GM21423 (cell line): ENCODE measurements around the gene TFF3.

ENCODE experiments used
- ATAC-seq: cut with Tn5 transposase; IDR thresholded peaks from one replicate; pipeline ENCODE4 v1.9.1; 2021; ENCODE audit warnings: mild to moderate bottlenecking, moderate library complexity; ENCODE audit not compliant: unreplicated experiment

TFF3 gene

DNA sequence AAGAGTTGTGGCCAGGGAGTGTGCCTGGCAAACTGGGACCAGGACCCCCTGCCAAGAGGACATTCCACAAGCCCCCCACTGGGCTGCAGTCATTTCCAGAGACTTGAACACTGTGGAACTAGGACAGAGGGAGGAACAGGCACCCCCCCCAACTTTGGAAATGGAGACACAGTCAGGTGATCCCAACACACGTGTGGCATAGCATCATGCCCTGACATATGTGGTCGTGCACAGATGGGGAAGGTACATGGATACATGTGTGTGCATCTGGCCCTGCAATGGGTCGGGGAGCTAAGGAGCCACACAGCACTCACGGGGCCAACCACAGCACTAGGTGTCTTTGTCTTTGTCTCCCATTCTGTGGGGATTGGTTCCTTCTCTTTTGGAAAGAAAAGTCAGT lies 6.6 kb upstream of the TFF3 start:
- no peak for ATAC-seq

- no peak for ATAC-seq
Observed at GRCh38 chr21:42321231-42321630, 6.0 kb upstream of the TFF3 start.

GRCh38 chr21:42320791-42321190 lies 5.6 kb upstream of the TFF3 start:
- no peak for ATAC-seq

DNA sequence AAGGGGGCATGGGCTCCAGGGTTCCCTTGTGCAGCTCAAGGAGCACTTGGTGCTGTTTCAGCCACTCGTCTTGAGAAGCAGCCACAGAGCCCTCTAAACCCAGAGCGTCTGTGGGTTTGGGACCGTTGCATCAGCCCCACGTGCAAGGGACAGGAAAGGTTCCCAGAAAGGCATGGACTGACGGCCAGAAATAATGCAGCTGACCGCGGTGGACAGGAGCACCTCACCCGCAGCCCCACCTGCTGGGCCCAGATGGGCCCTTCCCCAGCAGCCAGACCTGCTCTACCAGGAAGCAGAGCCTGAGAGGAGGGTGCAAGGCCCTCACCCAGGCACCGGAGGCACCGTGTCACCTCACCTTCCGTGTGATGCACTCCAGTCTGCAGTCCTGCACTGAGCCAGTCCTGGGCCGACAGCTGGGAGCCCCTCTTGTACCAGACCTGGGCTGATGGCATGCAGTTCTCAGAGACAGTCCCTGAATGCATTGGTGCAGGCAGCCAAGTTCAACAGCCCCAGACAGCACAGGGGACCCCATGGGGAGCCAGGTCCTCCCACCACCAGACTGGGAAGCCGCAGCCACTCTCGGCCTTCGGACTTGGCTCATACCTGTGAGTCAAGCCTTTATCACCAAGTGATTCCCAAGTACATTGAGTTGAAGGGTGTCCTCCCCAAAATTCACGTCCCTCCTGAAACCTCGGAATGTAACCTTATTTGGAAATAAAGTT lies 4.8 kb upstream of the TFF3 start:
- no peak for ATAC-seq

DNA sequence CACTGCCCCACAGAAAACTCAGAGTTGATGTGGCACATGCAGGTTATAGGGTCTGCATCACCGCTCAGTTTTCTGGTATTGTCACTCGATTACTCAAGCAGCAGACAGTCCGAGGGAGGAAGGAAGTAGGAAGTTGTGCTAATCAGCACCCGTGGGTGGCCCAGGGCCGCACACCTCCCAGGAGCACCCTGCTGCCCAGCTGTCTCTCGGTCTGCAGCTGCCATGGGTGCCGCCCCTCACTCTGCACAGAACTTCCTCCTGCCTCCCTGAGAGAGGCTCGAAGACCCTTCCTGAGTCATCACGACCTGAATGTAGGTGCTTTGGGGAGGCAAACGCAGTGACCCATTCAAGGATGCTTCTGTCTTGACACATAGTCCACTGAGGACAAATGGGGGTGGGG lies 4.2 kb upstream of the TFF3 start:
- no peak for ATAC-seq

DNA sequence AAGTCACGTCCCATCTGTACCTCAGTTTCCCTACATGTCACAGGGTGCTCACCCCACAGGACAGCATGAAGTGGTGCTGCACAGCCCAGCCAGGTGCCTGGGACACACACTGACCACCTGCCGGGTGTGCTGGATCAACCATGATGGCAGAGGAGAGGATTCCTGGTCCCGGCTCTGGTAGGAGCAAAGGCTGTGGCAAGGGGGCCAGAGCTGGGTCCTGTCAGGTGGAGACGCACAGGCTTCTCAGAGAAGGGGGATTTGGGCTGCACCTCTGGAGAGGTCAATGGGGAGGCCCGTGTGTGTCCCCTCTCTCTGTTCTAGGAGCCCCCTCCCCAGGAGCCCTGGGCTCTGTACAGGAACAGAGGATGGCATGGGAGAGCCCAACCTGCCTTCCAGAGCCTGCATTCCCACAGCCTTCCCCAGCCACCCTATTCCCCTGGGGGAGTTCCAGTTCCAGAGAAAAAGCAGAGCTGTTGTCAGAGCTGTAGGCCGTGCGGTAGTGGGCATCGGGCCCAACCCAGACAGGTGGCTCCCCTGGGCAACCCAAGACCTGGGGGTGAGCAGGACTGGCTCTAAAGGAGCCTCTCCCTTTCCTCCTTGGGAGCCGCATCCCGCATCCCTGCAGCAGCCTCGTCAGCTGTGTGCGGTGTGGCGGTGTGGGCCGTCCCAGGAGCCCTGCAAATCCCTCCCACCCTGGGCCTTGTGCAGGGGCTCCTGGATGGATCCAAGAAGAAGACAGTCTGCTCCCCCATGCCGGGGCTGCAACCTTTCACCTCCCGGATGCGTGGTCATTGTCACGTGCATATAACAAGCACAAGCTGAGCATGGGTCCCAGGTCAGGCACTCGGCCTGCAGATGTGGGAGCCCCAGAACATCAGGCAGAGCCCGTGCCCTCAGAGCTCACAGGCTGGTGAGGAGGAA lies 2.9 kb upstream of the TFF3 start:
- ATAC-seq = no peak

GRCh38 chr21:42317341-42317741 lies 2.1 kb upstream of the TFF3 start:
- ATAC-seq = no peak

GRCh38 chr21:42316891-42317290 lies 1.7 kb upstream of the TFF3 start:
- ATAC-seq = no peak

GRCh38 chr21:42314616-42315295 lies 453 bp downstream of the TFF3 start:
- no peak for ATAC-seq

- no peak for ATAC-seq
Observed at GRCh38 chr21:42313501-42313969, 1.7 kb downstream of the TFF3 start.

DNA sequence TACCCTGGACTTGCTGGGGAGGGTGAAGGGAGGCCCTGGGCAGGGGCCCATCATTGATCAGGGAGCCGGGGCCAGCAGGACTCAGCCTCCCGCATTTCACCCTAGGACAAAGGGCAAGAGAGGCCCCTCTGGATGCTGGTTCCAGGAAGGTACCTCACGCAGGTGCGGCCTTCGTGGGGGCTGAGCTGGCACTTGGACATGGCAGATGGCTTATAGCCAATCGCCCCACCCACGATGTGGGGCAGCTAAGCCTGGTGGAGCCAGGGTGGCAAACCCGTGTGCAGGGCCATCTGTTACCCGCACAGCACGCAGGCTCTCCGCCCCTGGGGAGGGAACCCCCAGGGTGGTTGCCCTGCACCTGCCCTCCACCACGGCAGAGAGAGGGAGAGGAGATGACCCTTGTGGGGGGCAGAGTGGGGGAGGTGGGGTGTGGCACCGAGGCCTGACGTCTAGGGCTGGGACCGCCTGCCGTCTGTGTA lies 2.5 kb downstream of the TFF3 start:
- ATAC-seq = no peak

- no peak for ATAC-seq
Observed at GRCh38 chr21:42311816-42312625, 3.2 kb downstream of the TFF3 start.

GRCh38 chr21:42311160-42311559 lies 4.0 kb downstream of the TFF3 start:
- no peak for ATAC-seq

GRCh38 chr21:42310411-42311001 lies 4.7 kb downstream of the TFF3 start:
- no peak for ATAC-seq

GRCh38 chr21:42309753-42310213 lies 5.4 kb downstream of the TFF3 start:
- no peak for ATAC-seq

DNA sequence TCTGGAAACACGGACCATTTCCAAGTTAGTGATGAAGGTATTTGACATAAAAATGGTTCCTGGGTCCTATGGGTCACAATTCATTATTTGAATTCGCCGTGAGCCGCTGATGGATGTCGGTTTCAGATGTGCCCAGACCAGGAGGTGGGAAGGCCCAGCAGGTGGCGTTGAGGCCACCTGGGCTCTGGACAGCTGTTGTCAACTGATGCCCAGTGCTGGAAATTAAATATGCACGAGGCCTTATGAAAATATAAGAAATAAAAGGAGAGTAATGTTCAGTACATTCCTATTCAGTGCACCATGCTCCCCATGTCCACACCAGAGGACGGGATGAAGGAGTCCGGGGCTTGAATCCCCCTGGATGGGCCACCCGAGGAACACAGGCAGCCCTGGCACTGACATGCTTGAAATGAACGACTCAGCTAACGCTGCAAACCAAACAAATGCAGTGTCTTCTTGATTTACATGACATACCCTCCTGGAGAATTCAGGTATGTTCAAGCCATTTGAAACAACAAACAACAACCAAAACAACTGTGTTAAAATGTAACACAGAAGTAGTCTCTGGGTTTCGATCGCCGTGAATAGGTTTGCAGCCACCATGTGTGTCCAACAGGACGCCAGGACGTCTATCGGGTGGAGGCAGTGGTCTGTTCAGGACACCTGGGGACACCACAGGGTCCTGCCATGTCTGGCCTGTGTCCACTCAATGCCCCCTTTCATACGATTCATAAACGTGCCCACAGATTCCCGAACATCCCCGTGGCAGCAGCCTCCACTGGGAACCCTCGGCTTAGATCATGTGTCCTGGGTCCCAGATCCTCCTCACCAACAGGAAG lies 6.1 kb downstream of the TFF3 start:
- no peak for ATAC-seq

DNA sequence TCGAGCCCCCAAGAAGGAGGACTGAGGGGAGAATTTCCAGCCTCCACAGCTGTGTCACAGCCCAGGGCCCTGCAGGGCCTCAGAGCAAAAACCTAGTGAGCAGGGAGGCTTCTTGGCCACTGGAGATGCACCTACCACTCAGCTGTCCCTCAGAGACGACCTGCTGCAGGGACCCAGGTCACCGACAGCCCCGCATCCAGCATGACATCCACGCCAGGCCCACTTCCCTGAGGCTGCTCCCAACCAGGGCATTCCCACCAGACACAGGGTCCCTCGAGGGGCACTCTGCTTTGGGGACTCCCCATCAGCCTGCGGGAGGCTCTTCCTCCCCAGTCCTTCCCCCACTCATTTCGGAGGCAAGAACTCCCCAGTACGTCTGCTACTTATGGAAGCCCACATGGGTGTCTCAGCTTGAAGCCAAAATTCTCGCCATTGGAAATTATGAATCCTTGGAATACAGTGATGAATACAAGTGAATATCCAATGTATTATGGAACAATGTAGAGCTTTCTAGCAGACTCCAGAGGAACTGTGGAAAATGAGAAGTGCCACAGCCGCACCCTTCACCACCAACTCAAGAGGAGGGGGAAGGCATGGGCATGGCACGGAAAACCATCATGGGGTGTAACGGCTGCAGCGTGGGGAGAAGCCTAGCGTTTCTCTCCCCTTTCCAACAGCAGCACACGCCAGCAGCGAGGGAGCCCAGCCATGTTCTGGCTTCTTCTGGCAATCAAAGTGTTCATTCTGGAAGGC lies 6.9 kb downstream of the TFF3 start:
- ATAC-seq = no peak

- no peak for ATAC-seq
Observed at GRCh38 chr21:42307106-42307505, 8.1 kb downstream of the TFF3 start.
